Natural killer cell treated with Interleukin-12 subunit alpha and Interleukin-12 subunit beta and Interleukin-15 and Interleukin-18, amount 100 ng/mL, for 72 hours (primary cell): Measurements from ENCODE around the gene LAPTM4A. TPM values are rescaled to one million over a fixed set of nuclear protein-coding genes. Genes with fewer than 3 reads are reported as not detected.

ENCODE experiments used
- ATAC-seq, 2 donors: fragments of 150-1000 bp; cut with Tn5 transposase in 1 of 2; sonication (Bioruptor Pico), chemical (Tn5 transposase) in 1 of 2; 2 replicates each; pipeline ENCODE4 v1.10.0; 2021
- DNase-seq: peaks from one replicate; pipeline ENCODE4 v3.0.0; 2022; ENCODE audit warnings: low spot score
- H3K27ac Mint-ChIP-seq, 2 donors: 1 replicate in 1 of 2; 2 replicates in 1 of 2; pipeline ENCODE4 v1.8.0; 2022; ENCODE audit warnings: mixed read lengths in 2 of 2, mild to moderate bottlenecking in 1 of 2, moderate library complexity in 1 of 2
- H3K27me3 Mint-ChIP-seq, 2 donors: 1 replicate in 1 of 2; 2 replicates in 1 of 2; pipeline ENCODE4 v1.8.0; 2022; ENCODE audit warnings: mixed read lengths in 2 of 2
- H3K36me3 Mint-ChIP-seq: one replicate; pipeline ENCODE4 v1.8.0; 2022; ENCODE audit warnings: mixed read lengths
- H3K4me1 Mint-ChIP-seq, 2 donors: 1 replicate in 1 of 2; 2 replicates in 1 of 2; pipeline ENCODE4 v1.8.0; 2022; ENCODE audit warnings: low read depth in 2 of 2, mixed read lengths in 2 of 2, mild to moderate bottlenecking in 1 of 2
- H3K4me3 Mint-ChIP-seq: one replicate; pipeline ENCODE4 v1.8.0; 2022; ENCODE audit warnings: mixed read lengths
- H3K9me3 Mint-ChIP-seq: 2 replicates; pipeline ENCODE4 v1.8.0; 2022; ENCODE audit warnings: mixed read lengths
- total RNA-seq, 2 donors: library from RNA; stranded (reverse); gene quantifications; one replicate each; pipeline ENCODE4 v1.2.3, GENCODE V29; 2022

Gene LAPTM4A
- total RNA-seq, 2 donors from 2014 or later: 13.2 to 37.2 TPM

DNA sequence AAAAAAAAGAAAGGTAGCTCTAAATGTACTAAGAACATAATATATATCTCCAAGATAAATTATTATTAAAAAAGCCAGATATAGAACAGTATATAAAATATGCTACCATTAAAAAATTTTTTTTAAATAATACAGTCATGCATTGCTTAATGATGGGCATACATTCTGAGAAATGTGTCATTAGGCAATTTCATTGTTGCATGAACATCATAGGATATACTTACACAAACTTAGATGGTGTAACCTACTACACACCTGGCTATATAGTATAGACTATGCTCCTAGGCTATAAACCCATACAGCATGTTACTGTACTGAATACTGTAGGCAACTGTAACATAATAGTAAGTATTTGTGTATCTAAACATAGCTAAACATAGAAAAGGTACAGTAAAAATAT, 18.3 kb upstream of the LAPTM4A start:
- H3K36me3 Mint-ChIP-seq: no peaks in the 10 kb centered on the region
- no peaks in the 10 kb centered on the region for H3K9me3 Mint-ChIP-seq
- H3K27me3 Mint-ChIP-seq: peaks cover 6 to 11% of the 10 kb centered on the region in 2 donors
- H3K27ac Mint-ChIP-seq: no peak overlapping the region
- DNase-seq (no peak), ATAC-seq (no peak)
- no peak overlapping the region for H3K4me3 Mint-ChIP-seq
- H3K4me1 Mint-ChIP-seq: no peaks in the 10 kb centered on the region

DNA sequence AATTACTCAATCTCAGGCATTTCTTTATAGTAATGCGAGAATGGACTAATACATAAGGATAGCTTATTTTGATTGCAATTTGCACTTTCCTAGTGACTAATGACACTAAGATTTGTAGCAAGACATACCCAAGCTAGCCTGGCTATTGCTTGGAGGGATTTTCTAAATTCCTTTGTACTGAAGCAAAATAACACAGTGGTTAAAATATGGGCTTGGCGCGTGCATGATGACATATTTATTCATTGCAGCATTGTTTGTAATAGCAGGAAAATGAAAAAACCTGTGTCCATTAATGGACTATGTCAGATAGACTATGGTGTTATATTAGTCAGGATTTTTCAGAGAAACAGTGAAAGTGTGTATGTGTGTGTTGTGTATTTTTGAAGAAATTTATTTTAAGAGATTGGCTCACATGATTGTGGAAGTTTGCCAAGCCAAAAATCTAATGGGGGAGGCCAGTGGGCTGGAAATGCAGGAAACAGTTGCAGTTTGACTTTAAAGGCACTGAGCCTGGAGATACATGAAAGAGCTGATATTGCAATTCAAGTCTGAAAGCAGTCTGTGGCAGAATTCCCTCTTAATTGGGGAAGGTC, 16.7 kb upstream of the LAPTM4A start:
- no peak overlapping the region for H3K27ac Mint-ChIP-seq
- DNase-seq: no peak

DNA sequence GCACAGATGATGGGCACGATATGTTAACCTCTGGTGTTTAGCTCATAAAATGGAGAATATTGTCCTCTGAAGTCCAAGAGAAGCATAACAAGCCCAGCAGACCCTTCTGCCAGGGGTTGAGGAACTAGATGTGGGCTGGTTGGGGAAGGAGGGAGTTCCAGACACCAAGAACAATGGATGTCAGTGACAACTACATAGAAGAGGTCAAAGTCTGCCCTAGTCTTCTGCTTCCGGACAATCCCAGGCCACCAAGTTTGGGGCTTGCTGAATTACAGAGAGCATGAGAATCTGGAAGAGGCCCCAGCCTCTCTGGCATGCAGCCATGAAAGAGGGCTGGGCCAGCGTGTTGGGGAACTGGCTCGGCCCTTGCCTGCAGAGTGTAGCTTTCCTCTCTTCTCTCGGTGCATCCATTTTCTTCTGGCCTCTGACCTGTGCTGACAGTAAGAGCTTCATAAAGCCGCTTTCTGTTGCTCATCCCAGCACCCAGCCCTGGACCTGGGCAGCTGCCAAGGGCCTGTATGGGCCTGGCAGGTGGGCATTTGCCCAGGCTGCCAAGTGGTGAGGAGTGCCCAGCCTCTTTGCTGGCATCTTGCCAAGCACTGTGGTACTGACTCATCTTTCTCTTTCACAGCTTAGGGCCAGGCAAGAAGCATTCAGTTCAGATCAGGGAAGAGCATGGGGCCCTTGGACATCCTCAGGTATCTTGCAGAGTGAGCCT, 14.6 kb upstream of the LAPTM4A start:
- ATAC-seq (peak in 1 of 2 donors; percentile 33), DNase-seq (no peak)
- Mint-ChIP-seq H3K9me3 (no peaks in the 10 kb centered on the region), H3K4me3 (no peak overlapping the region), H3K36me3 (no peaks in the 10 kb centered on the region), H3K4me1 (peaks cover 0 to 3% of the 10 kb centered on the region in 2 donors), H3K27me3 (peaks cover 0 to 10% of the 10 kb centered on the region in 2 donors), H3K27ac (no peak overlapping the region)

More for the DNA sequence above, 16.7 kb upstream of the LAPTM4A start:
- H3K9me3 Mint-ChIP-seq: no peaks in the 10 kb centered on the region
- no peak overlapping the region for H3K4me3 Mint-ChIP-seq
- ATAC-seq: no peak
- peaks cover 0 to 3% of the 10 kb centered on the region in 2 donors for H3K4me1 Mint-ChIP-seq
- H3K27me3 Mint-ChIP-seq: peaks cover 2 to 7% of the 10 kb centered on the region in 2 donors
- H3K36me3 Mint-ChIP-seq: no peaks in the 10 kb centered on the region

DNA sequence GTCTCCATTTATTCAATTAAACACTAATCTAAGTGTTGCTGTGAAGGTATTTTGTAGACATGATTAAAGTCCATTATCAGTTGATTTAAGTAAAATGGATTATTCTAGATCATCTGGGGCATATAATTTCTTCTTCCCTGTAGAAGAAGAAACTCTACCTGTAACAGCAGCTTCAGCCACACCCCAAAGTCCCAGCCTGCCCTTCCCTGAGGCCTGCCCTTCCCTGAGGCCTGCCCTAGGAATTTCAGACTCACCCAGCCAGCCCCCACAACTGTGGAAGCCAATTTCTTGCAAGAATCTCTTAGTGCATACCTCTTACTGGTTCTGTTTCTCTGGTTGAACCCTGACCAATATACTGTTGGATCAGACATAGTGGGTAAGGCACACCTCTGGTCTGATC, 13.4 kb upstream of the LAPTM4A start:
- Mint-ChIP-seq H3K27ac (no peak overlapping the region), H3K27me3 (peaks cover 10 to 18% of the 10 kb centered on the region in 2 donors), H3K4me1 (peaks cover 0 to 3% of the 10 kb centered on the region in 2 donors), H3K36me3 (no peaks in the 10 kb centered on the region), H3K4me3 (no peak overlapping the region), H3K9me3 (no peaks in the 10 kb centered on the region)
- DNase-seq: no peak
- ATAC-seq: no peak

DNA sequence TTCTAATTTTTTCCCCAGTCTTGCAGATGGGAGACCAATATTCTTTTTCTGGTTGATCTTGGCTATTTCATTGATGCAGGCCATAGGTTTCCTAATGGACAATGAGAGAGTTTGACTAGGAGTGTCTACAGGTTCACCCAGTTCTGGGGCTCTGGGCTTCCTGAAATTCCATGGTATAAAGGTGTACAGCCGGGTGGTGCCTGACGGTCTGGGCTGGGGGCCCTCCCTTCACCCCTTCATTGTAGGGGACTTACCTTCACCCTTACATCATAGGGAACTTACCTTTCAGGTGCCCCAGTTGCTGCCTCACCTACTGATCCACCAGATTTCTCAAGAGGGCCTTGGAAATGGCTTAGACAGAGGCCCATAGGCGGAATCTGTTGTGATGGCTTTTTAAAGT, 13.0 kb upstream of the LAPTM4A start:
- Mint-ChIP-seq H3K9me3 (no peaks in the 10 kb centered on the region), H3K4me1 (peaks cover 0 to 3% of the 10 kb centered on the region in 2 donors), H3K4me3 (no peak overlapping the region), H3K27ac (no peak overlapping the region), H3K27me3 (peaks cover 10 to 18% of the 10 kb centered on the region in 2 donors), H3K36me3 (no peaks in the 10 kb centered on the region)
- ATAC-seq (peak in 1 of 2 donors; percentile 32), DNase-seq (no peak)

DNA sequence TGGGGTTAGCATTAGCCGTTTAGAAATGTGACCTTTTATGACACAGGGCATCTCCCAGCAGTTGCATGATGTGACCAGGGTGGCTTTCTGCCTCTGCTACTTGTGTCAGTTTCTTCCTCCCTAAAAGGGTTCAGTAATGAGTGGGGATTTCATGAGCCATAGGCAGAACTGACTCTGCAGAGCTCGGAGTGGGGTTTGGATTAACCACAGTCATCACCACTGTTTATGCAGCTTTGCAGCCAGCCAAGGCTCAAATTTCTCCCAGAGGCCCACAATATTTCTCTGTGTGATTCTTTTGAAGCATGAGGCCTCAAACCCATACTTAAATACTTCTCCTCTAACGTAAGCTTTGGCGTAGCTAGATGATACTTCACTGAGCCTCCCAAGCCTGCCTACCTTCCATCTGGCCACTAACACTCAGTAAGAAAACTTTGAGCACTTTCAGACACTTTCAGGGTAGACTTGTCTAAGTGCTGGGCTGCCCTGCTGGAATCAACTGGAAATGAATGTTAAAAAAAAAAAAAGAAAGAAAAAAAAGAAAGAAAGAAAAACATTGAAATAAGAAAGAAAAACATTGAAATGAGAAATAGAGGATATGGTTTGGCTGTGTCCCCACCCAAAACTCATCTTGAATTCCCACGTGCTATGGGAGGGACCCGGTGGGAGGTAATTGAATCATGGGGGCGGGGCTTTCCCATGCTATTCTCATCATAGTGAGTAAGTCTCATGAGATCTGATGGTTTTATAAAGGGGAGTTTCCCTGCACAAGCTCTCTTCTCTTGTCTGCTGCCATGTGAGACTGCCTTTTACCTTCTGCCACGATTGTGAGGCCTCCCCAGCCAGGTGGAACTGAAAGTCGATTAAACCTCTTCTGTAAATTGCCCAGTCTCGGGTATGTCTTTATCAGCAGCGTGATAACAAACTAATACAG, 11.5 kb upstream of the LAPTM4A start:
- Mint-ChIP-seq H3K4me1 (peaks cover 0 to 3% of the 10 kb centered on the region in 2 donors), H3K4me3 (no peak overlapping the region), H3K36me3 (no peaks in the 10 kb centered on the region), H3K9me3 (no peaks in the 10 kb centered on the region), H3K27me3 (peaks cover 12 to 19% of the 10 kb centered on the region in 2 donors), H3K27ac (no peak overlapping the region)
- ATAC-seq (no peak), DNase-seq (no peak)

DNA sequence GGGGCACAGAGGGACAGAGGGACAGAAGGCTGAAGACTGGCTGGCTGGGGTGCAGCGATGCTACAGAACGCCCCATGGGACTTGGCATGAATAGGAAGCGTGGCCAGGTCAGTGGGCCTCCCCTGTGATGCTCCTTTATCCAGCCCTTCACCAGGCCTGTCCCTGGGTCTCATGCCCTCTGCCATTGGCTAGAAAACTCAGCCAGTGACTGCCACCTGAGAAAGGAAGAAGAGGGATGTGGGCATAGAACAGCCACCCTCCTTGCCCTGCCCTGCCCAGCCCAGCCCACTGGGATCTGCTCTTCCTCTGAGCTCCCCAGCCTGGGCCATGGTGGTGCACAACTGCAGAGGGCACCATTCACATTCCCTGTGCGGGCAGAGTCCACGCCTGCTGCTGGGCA, 10.5 kb upstream of the LAPTM4A start:
- Mint-ChIP-seq H3K4me1 (peaks cover 0 to 3% of the 10 kb centered on the region in 2 donors), H3K9me3 (no peaks in the 10 kb centered on the region), H3K4me3 (no peak overlapping the region), H3K36me3 (no peaks in the 10 kb centered on the region), H3K27ac (no peak overlapping the region), H3K27me3 (peaks cover 21 to 25% of the 10 kb centered on the region in 2 donors)
- DNase-seq (no peak), ATAC-seq (peak in 1 of 2 donors; percentile 20)

DNA sequence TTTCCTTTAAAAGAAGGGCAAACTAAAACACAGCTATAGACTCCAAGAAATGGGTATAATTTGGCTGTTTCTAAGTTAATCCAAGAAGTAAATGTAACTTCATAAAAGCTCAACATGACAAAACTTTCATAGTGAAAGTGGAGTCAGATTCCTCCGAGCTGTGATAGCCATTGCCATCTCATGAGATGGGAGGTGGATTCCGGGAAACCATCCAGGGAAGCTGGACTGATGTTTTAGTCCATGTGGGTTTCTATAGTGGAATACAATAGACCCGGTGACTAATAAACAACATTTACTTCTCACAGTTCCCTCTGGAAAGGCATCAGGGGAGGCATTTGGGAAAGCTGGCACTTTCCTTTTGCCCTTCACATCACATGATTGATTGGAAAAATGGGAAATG, 10.0 kb upstream of the LAPTM4A start:
- DNase-seq (no peak), ATAC-seq (no peak)
- Mint-ChIP-seq H3K4me1 (peaks cover 0 to 3% of the 10 kb centered on the region in 2 donors), H3K36me3 (no peaks in the 10 kb centered on the region), H3K4me3 (no peak overlapping the region), H3K9me3 (no peaks in the 10 kb centered on the region), H3K27me3 (peaks cover 26 to 30% of the 10 kb centered on the region in 2 donors), H3K27ac (no peak overlapping the region)

DNA sequence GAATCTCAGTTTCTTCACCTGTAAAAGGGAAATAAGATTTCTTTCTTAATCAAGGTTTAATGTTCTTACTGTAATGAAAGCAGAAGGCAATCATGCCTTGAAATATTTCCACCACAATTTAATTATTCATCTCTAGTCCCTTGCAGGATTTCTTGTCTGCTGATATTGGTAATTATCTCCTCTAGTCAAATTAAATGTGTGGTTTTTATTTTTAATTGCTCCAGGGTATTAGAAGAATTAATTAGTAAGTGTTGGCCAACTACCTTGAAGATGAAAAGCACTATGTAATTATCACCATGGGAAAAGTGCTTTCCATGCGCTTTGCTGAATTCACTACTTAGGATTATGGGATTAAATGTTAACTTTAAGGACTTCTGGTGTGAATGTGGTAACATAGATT, 8.7 kb upstream of the LAPTM4A start:
- DNase-seq (no peak), ATAC-seq (no peak)
- Mint-ChIP-seq H3K4me3 (no peak overlapping the region), H3K27ac (no peak overlapping the region), H3K36me3 (no peaks in the 10 kb centered on the region), H3K4me1 (peaks cover 0 to 3% of the 10 kb centered on the region in 2 donors), H3K9me3 (no peaks in the 10 kb centered on the region), H3K27me3 (peaks cover 36 to 39% of the 10 kb centered on the region in 2 donors)

DNA sequence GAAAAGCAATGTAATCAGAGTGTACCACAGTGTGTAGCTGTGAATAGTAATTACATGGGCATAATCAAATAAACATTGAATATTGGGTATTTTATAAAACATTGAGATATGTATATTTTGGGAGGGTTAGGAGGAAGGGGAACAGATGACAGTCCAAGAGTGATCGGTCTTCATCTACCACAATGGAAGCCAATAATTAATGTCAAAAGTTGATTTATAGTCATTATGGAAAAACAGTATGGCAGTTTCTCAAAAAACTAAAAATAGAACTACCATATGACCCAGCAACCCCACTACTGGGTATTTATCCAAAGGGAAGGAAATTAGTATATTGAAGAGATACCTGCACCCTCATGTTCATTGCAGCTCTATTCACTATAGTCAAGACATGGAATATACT, 5.8 kb upstream of the LAPTM4A start:
- H3K36me3 Mint-ChIP-seq: no peaks in the 10 kb centered on the region
- no peaks in the 10 kb centered on the region for H3K9me3 Mint-ChIP-seq
- no peak overlapping the region for H3K4me3 Mint-ChIP-seq
- ATAC-seq (no peak), DNase-seq (no peak)
- peaks cover 35 to 43% of the 10 kb centered on the region in 2 donors for H3K27me3 Mint-ChIP-seq
- no peak overlapping the region for H3K27ac Mint-ChIP-seq
- H3K4me1 Mint-ChIP-seq: no peaks in the 10 kb centered on the region

DNA sequence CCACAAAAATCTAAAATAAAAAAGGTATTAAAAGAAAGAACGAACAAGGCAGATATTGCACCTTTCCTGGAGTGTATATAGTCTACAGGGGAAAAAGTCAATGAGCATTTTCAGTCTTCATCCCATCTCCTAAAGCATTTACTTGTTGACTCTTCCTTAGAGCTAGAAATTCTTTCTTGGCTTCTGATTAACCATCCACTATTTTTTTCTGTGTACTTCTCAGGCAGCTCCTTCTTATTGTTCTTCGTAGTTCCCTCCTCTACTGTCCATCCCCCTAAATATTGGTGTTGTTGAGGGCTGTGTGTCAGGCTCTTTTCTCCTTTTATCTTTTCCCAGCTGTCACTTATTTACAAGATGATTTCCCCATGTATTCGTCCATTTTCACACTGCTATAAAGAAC, 3.5 kb upstream of the LAPTM4A start:
- Mint-ChIP-seq H3K4me1 (peaks cover 8% of the 10 kb centered on the region in 2 donors), H3K36me3 (no peaks in the 10 kb centered on the region), H3K9me3 (no peaks in the 10 kb centered on the region), H3K27ac (no peak overlapping the region), H3K27me3 (peaks cover 22 to 33% of the 10 kb centered on the region in 2 donors), H3K4me3 (no peak overlapping the region)
- no peak for ATAC-seq
- no peak for DNase-seq

DNA sequence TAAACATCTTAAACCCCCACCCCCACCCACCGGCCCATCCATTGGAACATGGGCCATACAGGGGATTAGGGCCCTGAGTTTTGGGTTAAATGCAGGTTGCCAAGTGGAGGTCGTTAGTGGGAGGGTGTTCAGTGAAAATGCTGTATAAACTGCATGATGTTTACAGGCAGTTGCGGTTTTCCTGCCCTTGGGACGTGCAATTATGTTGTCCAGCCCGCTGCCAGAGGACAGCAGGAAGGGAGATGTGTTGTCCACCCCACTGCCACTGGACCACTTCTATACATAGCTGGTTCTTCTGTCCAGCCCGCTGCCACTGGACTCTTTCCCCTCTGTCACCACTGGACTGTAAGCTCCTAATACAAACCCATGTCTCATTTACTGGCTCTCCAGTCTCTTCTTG, 2.7 kb upstream of the LAPTM4A start:
- H3K4me3 Mint-ChIP-seq: no peak overlapping the region
- peaks cover 16% of the 10 kb centered on the region in 2 donors for H3K4me1 Mint-ChIP-seq
- DNase-seq: no peak
- no peaks in the 10 kb centered on the region for H3K9me3 Mint-ChIP-seq
- no peaks in the 10 kb centered on the region for H3K36me3 Mint-ChIP-seq
- H3K27ac Mint-ChIP-seq: no peak overlapping the region
- H3K27me3 Mint-ChIP-seq: peaks cover 22 to 33% of the 10 kb centered on the region in 2 donors
- ATAC-seq: no peak

DNA sequence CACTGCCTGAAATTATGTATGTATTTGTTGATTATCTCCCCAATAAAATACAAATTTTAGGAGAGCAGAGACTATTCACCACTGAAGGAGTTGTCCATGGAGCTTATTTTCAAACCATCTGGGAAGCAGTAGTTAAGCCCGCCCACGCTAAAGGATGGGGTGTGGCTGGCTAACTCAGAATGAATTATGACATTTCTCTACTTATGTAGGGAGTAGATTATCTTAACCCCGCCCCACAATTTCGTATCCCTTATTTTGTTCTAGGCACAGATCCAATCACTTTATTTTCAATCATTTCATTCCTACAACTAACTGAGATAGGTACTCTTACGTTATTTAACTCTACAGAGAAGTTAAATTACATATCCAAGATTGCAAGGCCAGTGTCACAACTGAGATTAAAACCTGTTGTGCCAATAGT, 1.4 kb upstream of the LAPTM4A start:
- Mint-ChIP-seq H3K27ac (no peak overlapping the region), H3K36me3 (no peaks in the 10 kb centered on the region), H3K9me3 (no peaks in the 10 kb centered on the region)

More for the DNA sequence above, 1.4 kb upstream of the LAPTM4A start:
- peaks cover 22 to 32% of the 10 kb centered on the region in 2 donors for H3K27me3 Mint-ChIP-seq
- ATAC-seq (no peak), DNase-seq (no peak)
- no peak overlapping the region for H3K4me3 Mint-ChIP-seq
- peaks cover 25 to 26% of the 10 kb centered on the region in 2 donors for H3K4me1 Mint-ChIP-seq
